ENCODE results near the gene CLPX. TPM values are rescaled to one million over a fixed set of nuclear protein-coding genes. Genes with fewer than 3 reads are reported as not detected.

CLPX gene
- total RNA-seq, 4 donors from 2014 or later, result 37.4 to 53.2 (median 39.8) TPM

- intact Hi-C loops (cut with DNase I), result no loop called here
- DNase-seq (ENCODE audit: extremely low spot score), result no peak
- 100% methylated on average over 1 of the region's 3 CpGs for WGBS
- Histone ChIP-seq H3K27me3 (no peaks in the 10 kb centered on the region), H3K4me3 (no peak overlapping the region), H3K9me3 (no peaks in the 10 kb centered on the region), H3K36me3 (no peaks in the 10 kb centered on the region), H3K27ac (replicated peaks in 1 of 4) (no peak overlapping the region), H3K4me1 (no peaks in the 10 kb centered on the region)
- TF ChIP-seq POLR2AphosphoS5 (IDR thresholded peaks at IDR 0.05) (no peak), POLR2A (IDR thresholded peaks at IDR 0.05; ENCODE audit: low read depth) (no peak), EP300 (IDR thresholded peaks at IDR 0.05) (no peak)
- TF ChIP-seq, protein P1, sequence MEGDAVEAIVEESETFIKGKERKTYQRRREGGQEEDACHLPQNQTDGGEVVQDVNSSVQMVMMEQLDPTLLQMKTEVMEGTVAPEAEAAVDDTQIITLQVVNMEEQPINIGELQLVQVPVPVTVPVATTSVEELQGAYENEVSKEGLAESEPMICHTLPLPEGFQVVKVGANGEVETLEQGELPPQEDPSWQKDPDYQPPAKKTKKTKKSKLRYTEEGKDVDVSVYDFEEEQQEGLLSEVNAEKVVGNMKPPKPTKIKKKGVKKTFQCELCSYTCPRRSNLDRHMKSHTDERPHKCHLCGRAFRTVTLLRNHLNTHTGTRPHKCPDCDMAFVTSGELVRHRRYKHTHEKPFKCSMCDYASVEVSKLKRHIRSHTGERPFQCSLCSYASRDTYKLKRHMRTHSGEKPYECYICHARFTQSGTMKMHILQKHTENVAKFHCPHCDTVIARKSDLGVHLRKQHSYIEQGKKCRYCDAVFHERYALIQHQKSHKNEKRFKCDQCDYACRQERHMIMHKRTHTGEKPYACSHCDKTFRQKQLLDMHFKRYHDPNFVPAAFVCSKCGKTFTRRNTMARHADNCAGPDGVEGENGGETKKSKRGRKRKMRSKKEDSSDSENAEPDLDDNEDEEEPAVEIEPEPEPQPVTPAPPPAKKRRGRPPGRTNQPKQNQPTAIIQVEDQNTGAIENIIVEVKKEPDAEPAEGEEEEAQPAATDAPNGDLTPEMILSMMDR (IDR thresholded peaks at IDR 0.05), result no peak
Observed at GRCh38 chr15:65226221-65226620, 41.1 kb upstream of the CLPX start.

- no peaks in the 10 kb centered on the region for H3K9me3 ChIP-seq
- TF ChIP-seq POLR2AphosphoS5 (IDR thresholded peaks at IDR 0.05) (no peak), POLR2A (IDR thresholded peaks at IDR 0.05; ENCODE audit: low read depth) (no peak)
- TF ChIP-seq, protein P1 (IDR thresholded peaks at IDR 0.05), result no peak
- no peak for DNase-seq (ENCODE audit: extremely low spot score)
- no peak overlapping the region for H3K4me3 ChIP-seq
- no peaks in the 10 kb centered on the region for H3K27me3 ChIP-seq
- no peak overlapping the region for H3K27ac ChIP-seq (replicated peaks in 1 of 4)
- WGBS, result 84% methylated on average over 6 of the region's 6 CpGs
- H3K36me3 ChIP-seq, result no peaks in the 10 kb centered on the region
- H3K4me1 ChIP-seq, result no peaks in the 10 kb centered on the region
- intact Hi-C loops (cut with DNase I), result no loop called here
Observed at GRCh38 chr15:65223996-65224395, 38.9 kb upstream of the CLPX start.

DNA sequence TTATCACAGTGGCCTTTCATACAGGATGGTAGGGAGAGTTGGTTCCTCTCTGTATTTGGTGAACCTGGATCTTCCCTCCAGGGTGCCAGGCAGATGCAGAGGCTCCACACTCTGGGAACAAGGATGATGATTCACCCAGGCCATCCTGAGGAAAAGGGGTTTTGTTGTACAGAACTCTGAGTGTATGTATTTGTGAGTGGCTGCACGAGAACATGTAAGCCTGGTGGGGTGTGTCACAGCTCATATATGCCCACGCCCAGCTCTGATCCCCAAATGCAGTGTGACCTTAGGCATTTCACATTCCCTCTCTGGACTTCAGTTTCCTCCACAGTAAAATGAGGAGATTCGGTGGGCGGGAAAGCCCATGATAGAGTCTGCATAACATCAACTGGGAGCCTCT lies 37.7 kb upstream of the CLPX start:
- intact Hi-C loops (cut with DNase I), result no loop called here
- TF ChIP-seq EP300 (IDR thresholded peaks at IDR 0.05), result no peak
- no peak for TF ChIP-seq POLR2A (IDR thresholded peaks at IDR 0.05; ENCODE audit: low read depth)
- TF ChIP-seq, protein P1 (IDR thresholded peaks at IDR 0.05), result no peak
- TF ChIP-seq POLR2AphosphoS5 (IDR thresholded peaks at IDR 0.05), result no peak
- WGBS, result 90% methylated on average over 4 of the region's 4 CpGs

GRCh38 chr15:65221697-65222096 lies 36.6 kb upstream of the CLPX start:
- no peak overlapping the region for H3K4me3 ChIP-seq
- no peak overlapping the region for H3K27ac ChIP-seq (replicated peaks in 1 of 4)
- WGBS, result 92% methylated on average over 2 of the region's 2 CpGs
- no peak for DNase-seq (ENCODE audit: extremely low spot score)
- no peaks in the 10 kb centered on the region for H3K36me3 ChIP-seq
- intact Hi-C loops (cut with DNase I), result no loop called here
- no peaks in the 10 kb centered on the region for H3K9me3 ChIP-seq
- no peaks in the 10 kb centered on the region for H3K27me3 ChIP-seq
- TF ChIP-seq EP300 (IDR thresholded peaks at IDR 0.05) (no peak), POLR2A (IDR thresholded peaks at IDR 0.05; ENCODE audit: low read depth) (no peak), POLR2AphosphoS5 (IDR thresholded peaks at IDR 0.05) (no peak)
- TF ChIP-seq, protein P1 (IDR thresholded peaks at IDR 0.05), result no peak
- no peaks in the 10 kb centered on the region for H3K4me1 ChIP-seq

More for the DNA sequence above, 37.7 kb upstream of the CLPX start:
- Histone ChIP-seq H3K27me3 (no peaks in the 10 kb centered on the region), H3K27ac (replicated peaks in 1 of 4) (no peak overlapping the region), H3K4me3 (no peak overlapping the region), H3K4me1 (no peaks in the 10 kb centered on the region), H3K9me3 (no peaks in the 10 kb centered on the region), H3K36me3 (no peaks in the 10 kb centered on the region)
- DNase-seq (ENCODE audit: extremely low spot score), result no peak

DNA sequence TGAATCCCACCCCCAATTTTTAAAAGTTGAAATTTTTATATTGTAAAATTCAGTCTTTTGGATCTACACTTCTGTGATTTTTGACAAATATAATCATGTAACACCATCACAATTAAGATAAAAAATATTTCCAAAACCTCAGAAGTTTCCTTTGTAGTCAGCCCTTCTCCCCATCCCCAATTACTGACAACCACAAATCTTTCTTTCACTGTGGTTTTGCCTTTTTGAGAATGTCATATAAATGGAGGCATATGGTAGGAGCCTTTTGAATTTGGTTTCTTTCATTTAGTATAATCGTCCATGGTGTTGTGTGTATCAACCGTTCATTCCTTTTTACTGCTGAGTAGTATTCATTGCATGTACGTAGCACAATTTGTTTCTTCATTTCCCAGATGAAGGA lies 34.0 kb upstream of the CLPX start:
- H3K27ac ChIP-seq (replicated peaks in 1 of 4), result no peak overlapping the region
- WGBS, result 91% methylated on average over 3 of the region's 3 CpGs
- TF ChIP-seq, protein P1 (IDR thresholded peaks at IDR 0.05), result no peak
- TF ChIP-seq POLR2A (IDR thresholded peaks at IDR 0.05; ENCODE audit: low read depth) (no peak), POLR2AphosphoS5 (IDR thresholded peaks at IDR 0.05) (no peak), EP300 (IDR thresholded peaks at IDR 0.05) (no peak)
- intact Hi-C loops (cut with DNase I), result no loop called here
- H3K4me3 ChIP-seq, result no peak overlapping the region
- H3K27me3 ChIP-seq, result no peaks in the 10 kb centered on the region
- no peak for DNase-seq (ENCODE audit: extremely low spot score)
- no peaks in the 10 kb centered on the region for H3K4me1 ChIP-seq
- H3K9me3 ChIP-seq, result no peaks in the 10 kb centered on the region
- H3K36me3 ChIP-seq, result no peaks in the 10 kb centered on the region

Measured in esophagus muscularis mucosa (tissue), 4 donors.